GM12892 (cell line): ENCODE results near the gene UVRAG.

Experiments used
- POLR2A ChIP-seq: IDR thresholded peaks from 2 replicates; pipeline ENCODE4 v1.6.1; 2011; ENCODE audit warnings: low read depth, low read length, control low read depth
- POLR2AphosphoS5 ChIP-seq: IDR thresholded peaks from 2 replicates; pipeline ENCODE4 v1.6.1; 2011; ENCODE audit warnings: low read depth, low read length, control low read depth

- TF ChIP-seq POLR2AphosphoS5 (no peak), POLR2A (no peak)
These were observed 275.2 kb downstream of the UVRAG start for GRCh38 chr11:76090174-76090573.
